Heart left ventricle (tissue), 16 donors: ENCODE data around the gene CCDC117. TPM values are rescaled to one million over a fixed set of nuclear protein-coding genes. Genes with fewer than 3 reads are reported as not detected.
"Not testable (repeated sequence)": the region's sequence is repeated elsewhere in the genome, so short reads cannot be mapped to it uniquely, and the experiment has no call there.

Source experiments
- ATAC-seq, 4 donors: fragments of 200-7000 bp; cut with Tn5 transposase; one replicate each; pipeline ENCODE4 v1.9.1; 2020 to 2022; ENCODE audit warnings: moderate library complexity in 4 of 4, mild to moderate bottlenecking in 3 of 4, moderate number of reproducible peaks in 1 of 4
- DNase-seq, 5 donors: peaks; one replicate each; pipeline ENCODE4 v3.0.0-alpha.2; 2020
- H3K27ac ChIP-seq, 12 donors: fragments of 200-600 bp; sonication (generic) in 4 of 12; one replicate each; pipeline versions ENCODE4 v1.5.0 to v1.8.0; 2016 to 2022; ENCODE audit warnings: mild to moderate bottlenecking in 2 of 12
- H3K27me3 ChIP-seq, 9 donors: fragments of 200-600 bp; sonication (generic) in 2 of 9; one replicate each; pipeline versions ENCODE4 v1.5.1 to v1.8.0; 2016 to 2022; ENCODE audit warnings: mild to moderate bottlenecking in 3 of 9
- H3K36me3 ChIP-seq, 9 donors: fragments of 200-600 bp; sonication (generic) in 2 of 9; one replicate each; pipeline versions ENCODE4 v1.5.0 to v1.8.0; 2018 to 2022; ENCODE audit warnings: mild to moderate bottlenecking in 2 of 9
- H3K4me1 ChIP-seq, 12 donors: fragments of 200-600 bp; sonication (generic) in 4 of 12; one replicate each; pipeline versions ENCODE4 v1.5.0 to v1.8.0; 2016 to 2022; ENCODE audit warnings: mild to moderate bottlenecking in 3 of 12
- H3K4me3 ChIP-seq, 12 donors: fragments of 200-600 bp; sonication (generic) in 4 of 12; one replicate each; pipeline versions ENCODE4 v1.5.0 to v1.8.0; 2017 to 2022; ENCODE audit warnings: mild to moderate bottlenecking in 9 of 12, moderate library complexity in 4 of 12
- H3K9me3 ChIP-seq, 12 donors: fragments of 200-600 bp; sonication (generic) in 4 of 12; one replicate each; pipeline versions ENCODE4 v1.5.0 to v1.8.0; 2016 to 2022; ENCODE audit warnings: mild to moderate bottlenecking in 1 of 12
- CTCF ChIP-seq, 12 donors: fragments of 200-600 bp; sonication (generic) in 4 of 12; IDR thresholded peaks; one replicate each; pipeline versions ENCODE4 v1.5.0 to v1.8.0; 2018 to 2022; ENCODE audit warnings: antibody characterized with exemption in 12 of 12, mild to moderate bottlenecking in 5 of 12
- POLR2A ChIP-seq, 2 donors: fragments of 450-650 bp; IDR thresholded peaks; one replicate each; pipeline ENCODE4 v1.6.1; 2017; ENCODE audit warnings: antibody characterized with exemption in 2 of 2, mild to moderate bottlenecking in 2 of 2, moderate library complexity in 2 of 2
- WGBS, 4 donors: extraction: QIAGEN DNeasy Blood & Tissue Kit in 2 of 4; methylation state at CpG; one replicate each; pipeline versions ENCODE4 v1.1.5 to v1.1.7; 2013 to 2018; 5-methylcytosine and 5-hydroxymethylcytosine counted together
- intact Hi-C, 10 donors: fragments of 100-400 bp; cut with DNase I; formaldehyde crosslinking; loops; one replicate each; pipeline versions ENCODE4 v1.11.1 to v1.14.2; 2022
- polyA plus RNA-seq, 2 donors: library from polyadenylated mRNA; stranded (reverse); fragments of 200-250 nt; gene quantifications; one replicate each; pipeline ENCODE4 v1.2.3, GENCODE V29; 2013
- total RNA-seq, 9 donors: library from RNA; depleted of rRNA in 2 of 9; stranded (reverse); fragments of >200 nt in 2 of 9; fragmentation: NEBNext Ultra II Directional in 3 of 9; extraction: Animal tissue kit (Norgen Biotek cat#: 25700) in 3 of 9; gene quantifications; one replicate each; pipeline versions ENCODE4 v1.1.0 to v1.2.4, GENCODE V29; 2016 to 2023
- donor health status: ischemic (EF 13 %, LVEDD 7.1; RV severe dilation, severe dysfunction).
- donor health status: healthy with polysubstance abuse.
- donor health status: DM: no; HTN: yes; CAD: no.
- donor health status: DM: no; HTN: no; CAD: no.
- donor health status: ischemic (EF 25% LVEDD 6.9; RV normal size, moderate dysfunction).
- donor health status: ischemic (EF 25% LVEDD 5.7; RV mildly dilated, moderate dysfunction).
- donor health status: healthy.
- donor health status: DM: yes; HTN: yes; CAD: no.
- donor health status: ischemic (EF 35%, LVEDD 5.7; RV mildly dilated, moderate dysfunction).
- donor health status: nonischemic (EF 11% LVEDD 7.7; RV severe dilation, severe dysfunction).
- donor health status: DM: yes; HTN: yes; CAD: no.
- donor health status: PGD.
- donor health status: ischemic (EF 29% LVEDD 5.4; RV normal size, mild dysfunction).
- donor health status: nonischemic (EF 23%, LVEDD 6.1; RV moderate dilation, normal function).

The CCDC117 gene
- total and polyA plus RNA-seq, 11 donors, result 6.9 to 16.6 (median 13.3) TPM

- 93 to 96% (median 93%) methylated on average over 6 of the region's 6 CpGs for WGBS, 4 donors
- intact Hi-C loops, result loop anchor here in 1 of 10 donors (5.0 kb wide), 1 partner anchor 72 kb away; no protein-coding TSS in a partner anchor
- no peak for ATAC-seq
Observed at GRCh38 chr22:28734393-28734792, 38.1 kb upstream of the CCDC117 start.

GRCh38 chr22:28736301-28737155 is 36.0 kb upstream of the CCDC117 start:
- Histone ChIP-seq H3K9me3 (no peaks in the 10 kb centered on the region), H3K4me3 (no peak overlapping the region), H3K27me3 (no peaks in the 10 kb centered on the region), H3K27ac (no peak overlapping the region), H3K4me1 (peaks cover 0 to 10% (median 4%) of the 10 kb centered on the region in 12 donors), H3K36me3 (peaks cover 0 to 23% (median 0%) of the 10 kb centered on the region in 9 donors)
- ATAC-seq, result no peak
- intact Hi-C loops, result no loop called here
- no peak for DNase-seq
- no peak for TF ChIP-seq POLR2A (IDR thresholded peaks at IDR 0.05)
- no peak for TF ChIP-seq CTCF (IDR thresholded peaks at IDR 0.05)
- 77 to 83% (median 82%) methylated on average over 7 of the region's 7 CpGs for WGBS, 4 donors

More at GRCh38 chr22:28734393-28734792, 38.1 kb upstream of the CCDC117 start:
- no peak overlapping the region for H3K4me3 ChIP-seq
- H3K27ac ChIP-seq, result no peak overlapping the region
- TF ChIP-seq POLR2A (IDR thresholded peaks at IDR 0.05) (no peak), CTCF (IDR thresholded peaks at IDR 0.05) (no peak)
- no peaks in the 10 kb centered on the region for H3K27me3 ChIP-seq
- no peak for DNase-seq
- H3K36me3 ChIP-seq, result peaks cover 0 to 23% (median 0%) of the 10 kb centered on the region in 9 donors
- no peaks in the 10 kb centered on the region for H3K4me1 ChIP-seq
- H3K9me3 ChIP-seq, result no peaks in the 10 kb centered on the region

- intact Hi-C loops, result no loop called here
- ATAC-seq (no peak), DNase-seq (no peak)
- TF ChIP-seq POLR2A (IDR thresholded peaks at IDR 0.05), result no peak
- no peak for TF ChIP-seq CTCF (IDR thresholded peaks at IDR 0.05)
- 96 to 98% (median 97%) methylated on average over 3 of the region's 3 CpGs for WGBS, 4 donors
- H3K27me3 ChIP-seq, result no peaks in the 10 kb centered on the region
- H3K4me3 ChIP-seq, result no peak overlapping the region
- H3K27ac ChIP-seq, result no peak overlapping the region
- peaks cover 0 to 20% (median 0%) of the 10 kb centered on the region in 9 donors for H3K36me3 ChIP-seq
- peaks cover 0 to 11% (median 5%) of the 10 kb centered on the region in 12 donors for H3K4me1 ChIP-seq
- no peaks in the 10 kb centered on the region for H3K9me3 ChIP-seq
Observed at GRCh38 chr22:28737701-28738100, 34.8 kb upstream of the CCDC117 start.

GRCh38 chr22:28738876-28739275 is 33.6 kb upstream of the CCDC117 start:
- 90 to 94% (median 93%) methylated on average over 8 of the region's 8 CpGs for WGBS, 4 donors

More at GRCh38 chr22:28738876-28739275, 33.6 kb upstream of the CCDC117 start:
- H3K4me3 ChIP-seq, H3K27me3 ChIP-seq, DNase-seq, intact Hi-C loops, ATAC-seq, H3K27ac ChIP-seq, H3K9me3 ChIP-seq: not testable (repeated sequence)
- H3K36me3 ChIP-seq, result peaks cover 0 to 10% (median 2%) of the 10 kb centered on the region in 9 donors
- peaks cover 0 to 17% (median 10%) of the 10 kb centered on the region in 12 donors for H3K4me1 ChIP-seq
